ENCODE results near the gene BEND7. TPM values are rescaled to one million over a fixed set of nuclear protein-coding genes. Genes with fewer than 3 reads are reported as not detected.
A peak's percentile ranks its signal among the peaks of the same experiment; 100 is the strongest.
"Not testable (repeated sequence)": the region's sequence is repeated elsewhere in the genome, so short reads cannot be mapped to it uniquely, and the experiment has no call there.

Gene BEND7
- not detected in 2 replicates for total RNA-seq

- H3K27ac Mint-ChIP-seq, result no peak within 1 kb of the TSS
- H3K4me1 Mint-ChIP-seq (ENCODE audit: low read depth), result peaks cover 7% of the 10 kb centered on the region
- no peaks in the 10 kb centered on the region for H3K36me3 Mint-ChIP-seq (ENCODE audit: low read depth)
- DNase-seq (ENCODE audit: low spot score), result no peak
- peak within 1 kb of the TSS; percentile 63 for H3K4me3 Mint-ChIP-seq
- intact Hi-C loops (cut with micrococcal nuclease), result no loop called here
- no peaks in the 10 kb centered on the region for H3K9me3 Mint-ChIP-seq
- H3K27me3 Mint-ChIP-seq (ENCODE audit: insufficient read depth), result peaks cover 64% of the 10 kb centered on the region
These were observed at the start of gene BEND7 for GRCh38 chr10:13528875-13529713. BEND7 (minus strand) TSS chr10:13529014; CDS start chr10:13528533, 481 bp downstream.

- H3K4me3 Mint-ChIP-seq, result no peak overlapping the region
- peaks cover 21% of the 10 kb centered on the region for H3K27me3 Mint-ChIP-seq (ENCODE audit: insufficient read depth)
- H3K9me3 Mint-ChIP-seq, result no peaks in the 10 kb centered on the region
- no peak for DNase-seq (ENCODE audit: low spot score)
- no peaks in the 10 kb centered on the region for H3K4me1 Mint-ChIP-seq (ENCODE audit: low read depth)
- H3K27ac Mint-ChIP-seq, result no peak overlapping the region
- no peaks in the 10 kb centered on the region for H3K36me3 Mint-ChIP-seq (ENCODE audit: low read depth)
- intact Hi-C loops (cut with micrococcal nuclease), result no loop called here
These were observed 45.1 kb upstream of the BEND7 start for GRCh38 chr10:13573960-13574359.

- intact Hi-C loops (cut with micrococcal nuclease), result no loop called here
- Mint-ChIP-seq H3K4me3 (no peak overlapping the region), H3K27ac (no peak overlapping the region), H3K27me3 (ENCODE audit: insufficient read depth) (peaks cover 22% of the 10 kb centered on the region), H3K4me1 (ENCODE audit: low read depth) (no peaks in the 10 kb centered on the region), H3K36me3 (ENCODE audit: low read depth) (no peaks in the 10 kb centered on the region), H3K9me3 (no peaks in the 10 kb centered on the region)
- DNase-seq (ENCODE audit: low spot score), result no peak
These were observed 42.7 kb upstream of the BEND7 start for GRCh38 chr10:13571541-13571940.

- H3K36me3 Mint-ChIP-seq (ENCODE audit: low read depth), result no peaks in the 10 kb centered on the region
- peaks cover 21% of the 10 kb centered on the region for H3K27me3 Mint-ChIP-seq (ENCODE audit: insufficient read depth)
- no peaks in the 10 kb centered on the region for H3K4me1 Mint-ChIP-seq (ENCODE audit: low read depth)
- H3K4me3 Mint-ChIP-seq, result no peak overlapping the region
- no peaks in the 10 kb centered on the region for H3K9me3 Mint-ChIP-seq
- H3K27ac Mint-ChIP-seq, result no peak overlapping the region
- DNase-seq (ENCODE audit: low spot score), result no peak
- intact Hi-C loops (cut with micrococcal nuclease), result no loop called here
These were observed 38.2 kb upstream of the BEND7 start for GRCh38 chr10:13567030-13567429.

- intact Hi-C loops (cut with micrococcal nuclease), result no loop called here
- H3K9me3 Mint-ChIP-seq, result no peaks in the 10 kb centered on the region
These were observed 35.8 kb upstream of the BEND7 start for GRCh38 chr10:13564576-13564975.

GRCh38 chr10:13563481-13564445 lies 34.9 kb upstream of the BEND7 start:
- Mint-ChIP-seq H3K27ac (no peak overlapping the region), H3K36me3 (ENCODE audit: low read depth) (no peaks in the 10 kb centered on the region), H3K4me1 (ENCODE audit: low read depth) (no peaks in the 10 kb centered on the region), H3K9me3 (no peaks in the 10 kb centered on the region), H3K4me3 (no peak overlapping the region), H3K27me3 (ENCODE audit: insufficient read depth) (peaks cover 14% of the 10 kb centered on the region)
- intact Hi-C loops (cut with micrococcal nuclease), result no loop called here
- DNase-seq (ENCODE audit: low spot score), result no peak

More at GRCh38 chr10:13564576-13564975, 35.8 kb upstream of the BEND7 start:
- no peak overlapping the region for H3K27ac Mint-ChIP-seq
- no peaks in the 10 kb centered on the region for H3K4me1 Mint-ChIP-seq (ENCODE audit: low read depth)
- peaks cover 17% of the 10 kb centered on the region for H3K27me3 Mint-ChIP-seq (ENCODE audit: insufficient read depth)
- H3K4me3 Mint-ChIP-seq, result no peak overlapping the region
- no peaks in the 10 kb centered on the region for H3K36me3 Mint-ChIP-seq (ENCODE audit: low read depth)
- no peak for DNase-seq (ENCODE audit: low spot score)

GRCh38 chr10:13560597-13560996 lies 31.8 kb upstream of the BEND7 start:
- Mint-ChIP-seq H3K27me3 (ENCODE audit: insufficient read depth) (peaks cover 12% of the 10 kb centered on the region), H3K27ac (no peak overlapping the region), H3K9me3 (no peaks in the 10 kb centered on the region), H3K4me3 (no peak overlapping the region), H3K4me1 (ENCODE audit: low read depth) (peaks cover 4% of the 10 kb centered on the region), H3K36me3 (ENCODE audit: low read depth) (no peaks in the 10 kb centered on the region)
- intact Hi-C loops (cut with micrococcal nuclease), result no loop called here
- no peak for DNase-seq (ENCODE audit: low spot score)

- Mint-ChIP-seq H3K4me3 (no peak overlapping the region), H3K36me3 (ENCODE audit: low read depth) (no peaks in the 10 kb centered on the region), H3K27me3 (ENCODE audit: insufficient read depth) (peaks cover 6% of the 10 kb centered on the region), H3K9me3 (no peaks in the 10 kb centered on the region), H3K27ac (no peak overlapping the region), H3K4me1 (ENCODE audit: low read depth) (peaks cover 4% of the 10 kb centered on the region)
- intact Hi-C loops (cut with micrococcal nuclease), result no loop called here
- DNase-seq (ENCODE audit: low spot score), result no peak
These were observed 30.4 kb upstream of the BEND7 start for GRCh38 chr10:13559124-13559700.

- Mint-ChIP-seq H3K27ac (no peak overlapping the region), H3K27me3 (ENCODE audit: insufficient read depth) (peaks cover 13% of the 10 kb centered on the region), H3K4me3 (no peak overlapping the region), H3K4me1 (ENCODE audit: low read depth) (peaks cover 4% of the 10 kb centered on the region), H3K36me3 (ENCODE audit: low read depth) (no peaks in the 10 kb centered on the region), H3K9me3 (no peaks in the 10 kb centered on the region)
- intact Hi-C loops (cut with micrococcal nuclease), result no loop called here
- DNase-seq (ENCODE audit: low spot score), result no peak
These were observed 27.2 kb upstream of the BEND7 start for GRCh38 chr10:13555884-13556510.

- no peak overlapping the region for H3K4me3 Mint-ChIP-seq
- H3K4me1 Mint-ChIP-seq (ENCODE audit: low read depth), result no peaks in the 10 kb centered on the region
- no peaks in the 10 kb centered on the region for H3K36me3 Mint-ChIP-seq (ENCODE audit: low read depth)
- H3K27ac Mint-ChIP-seq, result no peak overlapping the region
- peaks cover 15% of the 10 kb centered on the region for H3K27me3 Mint-ChIP-seq (ENCODE audit: insufficient read depth)
- DNase-seq (ENCODE audit: low spot score), result no peak
- intact Hi-C loops (cut with micrococcal nuclease), result no loop called here
- H3K9me3 Mint-ChIP-seq, result peaks cover 9% of the 10 kb centered on the region
These were observed 22.0 kb upstream of the BEND7 start for GRCh38 chr10:13550802-13551201.

- intact Hi-C loops (cut with micrococcal nuclease), result no loop called here
- Mint-ChIP-seq H3K9me3 (no peaks in the 10 kb centered on the region), H3K27me3 (ENCODE audit: insufficient read depth) (peaks cover 9% of the 10 kb centered on the region), H3K4me1 (ENCODE audit: low read depth) (no peaks in the 10 kb centered on the region), H3K4me3 (no peak overlapping the region), H3K36me3 (ENCODE audit: low read depth) (no peaks in the 10 kb centered on the region), H3K27ac (no peak overlapping the region)
- DNase-seq (ENCODE audit: low spot score), result no peak
These were observed 13.7 kb upstream of the BEND7 start for GRCh38 chr10:13542533-13542932.

GRCh38 chr10:13537985-13538384 lies 9.2 kb upstream of the BEND7 start:
- intact Hi-C loops (cut with micrococcal nuclease); H3K9me3 Mint-ChIP-seq; H3K36me3 Mint-ChIP-seq (ENCODE audit: low read depth); H3K4me1 Mint-ChIP-seq (ENCODE audit: low read depth); DNase-seq (ENCODE audit: low spot score); H3K27ac Mint-ChIP-seq; H3K4me3 Mint-ChIP-seq: not testable (repeated sequence)
- peaks cover 20% of the 10 kb centered on the region for H3K27me3 Mint-ChIP-seq (ENCODE audit: insufficient read depth)

Data from activated T-helper 1 cell treated with anti-CD3 and anti-CD28 coated beads, Interleukin-12 subunit alpha, Interleukin-12 subunit beta, Interleukin-2, Interleukin-4 antibody, amounts not matched to agents 30 ng/mL and 10 ng/mL and 1 ng/mL, durations not matched to agents 14 hours and 24 hours and 36 hours (primary cell).